GM19395 (cell line): ENCODE data around the gene MBTPS2.
"Not testable (repeated sequence)": the region's sequence is repeated elsewhere in the genome, so short reads cannot be mapped to it uniquely, and the experiment has no call there.

Experiments
- ATAC-seq: cut with Tn5 transposase; IDR thresholded peaks from one replicate; pipeline ENCODE4 v1.9.1; 2021; ENCODE audit warnings: mild to moderate bottlenecking, moderate library complexity; ENCODE audit not compliant: unreplicated experiment

MBTPS2 gene

DNA sequence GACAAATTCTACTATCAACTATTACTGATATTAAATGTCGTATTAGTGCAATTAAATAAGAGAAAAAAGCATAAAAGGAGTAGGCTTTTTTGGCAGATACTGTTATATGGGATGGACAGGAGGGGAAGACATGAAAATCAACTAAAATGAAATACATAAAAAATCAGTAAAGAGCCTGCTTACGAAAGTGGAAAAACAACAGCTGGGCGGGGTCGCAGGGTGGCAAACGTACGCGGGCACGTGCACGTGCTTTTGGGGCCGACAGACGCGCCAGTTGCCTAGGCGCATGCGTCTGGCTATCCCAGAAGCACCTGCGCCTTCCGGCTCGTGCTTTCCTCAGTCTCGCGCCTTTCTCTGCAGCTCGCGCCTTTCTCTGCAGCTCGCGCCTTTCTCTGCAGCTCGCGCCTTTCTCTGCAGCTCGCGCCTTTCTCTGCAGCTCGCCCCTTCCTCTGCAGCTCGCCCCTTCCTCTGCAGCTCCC is 16.6 kb downstream of the MBTPS2 start, which contains the start of gene YY2:
Gene YY2 (plus strand): TSS at position 51 of the 479 bp plus-strand sequence. CDS start 498 bp downstream, outside the sequence.
- ATAC-seq: no peak

- ATAC-seq: no peak
Measured at GRCh38 chrX:21856504-21856903, 17.1 kb downstream of the MBTPS2 start.

GRCh38 chrX:21863241-21863640 is 23.8 kb downstream of the MBTPS2 start:
- no peak for ATAC-seq

DNA sequence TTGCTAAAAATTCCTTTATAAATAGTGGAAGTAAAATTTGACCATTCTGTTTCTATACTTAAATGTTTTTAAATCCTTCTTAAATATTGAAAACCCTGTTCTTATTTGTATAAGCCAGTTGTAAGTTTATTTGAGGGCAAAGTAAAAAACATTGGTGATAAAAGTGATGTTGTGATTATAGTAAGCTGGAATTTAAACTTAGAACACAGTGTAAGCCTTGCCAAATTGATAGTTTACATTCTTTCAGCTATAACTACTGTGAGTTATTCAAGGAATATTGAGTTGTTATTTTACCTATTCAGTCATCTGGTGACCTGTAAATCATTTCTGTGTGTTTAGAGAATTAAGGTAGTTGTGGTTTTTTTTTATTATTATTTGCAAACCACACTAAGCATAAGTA is 26.0 kb downstream of the MBTPS2 start:
- ATAC-seq: no peak

- no peak for ATAC-seq
Measured at GRCh38 chrX:21870494-21870893, 31.1 kb downstream of the MBTPS2 start.

DNA sequence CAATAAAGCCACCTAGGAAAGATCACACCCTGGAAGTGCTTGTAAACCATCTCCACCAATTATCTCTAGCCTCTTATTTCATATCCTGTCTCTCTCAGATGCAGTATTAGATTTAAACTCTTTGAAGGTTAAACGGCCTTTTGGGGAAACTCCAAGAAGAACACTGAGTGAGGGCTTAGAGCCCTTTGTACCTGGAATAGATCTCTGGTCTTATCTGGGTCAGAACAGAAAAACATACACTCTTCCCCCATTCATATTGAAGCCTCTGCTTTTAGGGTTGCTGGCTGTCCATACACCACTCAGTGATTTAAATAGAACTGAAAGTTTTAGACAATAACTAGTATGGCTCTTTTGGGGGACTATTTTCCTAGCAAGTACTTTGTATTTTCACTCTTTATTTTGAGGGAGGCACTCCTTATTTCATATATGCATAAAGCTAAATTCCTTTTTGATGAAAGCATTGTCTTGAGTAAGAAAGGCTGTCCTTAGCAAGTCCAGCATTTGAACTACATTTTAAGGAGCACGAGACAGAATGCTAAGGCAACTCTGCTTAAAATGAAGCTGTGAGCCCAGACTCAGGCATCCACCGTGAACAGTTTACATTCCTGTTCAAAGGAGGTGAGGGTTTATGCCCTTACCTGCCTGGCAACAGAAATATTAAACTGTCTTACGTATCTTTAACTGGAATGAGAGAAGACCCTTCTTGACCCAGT is 33.8 kb downstream of the MBTPS2 start:
- ATAC-seq: no peak

- ATAC-seq: not testable (repeated sequence)
Measured at GRCh38 chrX:21874182-21874581, 34.8 kb downstream of the MBTPS2 start.

GRCh38 chrX:21875013-21875412 is 35.6 kb downstream of the MBTPS2 start:
- no peak for ATAC-seq

- no peak for ATAC-seq
Measured at GRCh38 chrX:21881881-21882574, 42.6 kb downstream of the MBTPS2 start.

GRCh38 chrX:21883258-21883657 is 43.8 kb downstream of the MBTPS2 start:
- ATAC-seq: no peak

DNA sequence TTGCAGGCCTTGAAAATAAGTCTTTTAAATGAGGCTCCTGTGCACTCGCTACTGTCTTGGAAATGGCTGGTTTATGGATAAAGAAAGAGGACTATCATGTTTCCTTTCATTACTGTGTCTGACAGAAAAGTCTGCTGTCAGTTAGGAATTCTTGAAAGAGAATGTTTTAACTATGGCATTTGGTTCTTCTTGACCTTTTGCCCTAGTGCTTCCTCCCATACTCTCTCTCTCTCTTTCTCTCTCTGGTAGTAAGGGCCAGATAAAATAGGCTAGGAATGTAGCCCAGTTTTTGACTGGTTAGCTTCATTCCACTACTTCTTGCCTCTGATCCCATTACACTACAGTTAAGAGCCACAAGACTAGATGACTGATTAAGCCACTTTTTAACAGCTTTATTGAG is 46.2 kb downstream of the MBTPS2 start:
- ATAC-seq: no peak

- ATAC-seq: no peak
Measured at GRCh38 chrX:21905313-21905712, 65.9 kb downstream of the MBTPS2 start.

DNA sequence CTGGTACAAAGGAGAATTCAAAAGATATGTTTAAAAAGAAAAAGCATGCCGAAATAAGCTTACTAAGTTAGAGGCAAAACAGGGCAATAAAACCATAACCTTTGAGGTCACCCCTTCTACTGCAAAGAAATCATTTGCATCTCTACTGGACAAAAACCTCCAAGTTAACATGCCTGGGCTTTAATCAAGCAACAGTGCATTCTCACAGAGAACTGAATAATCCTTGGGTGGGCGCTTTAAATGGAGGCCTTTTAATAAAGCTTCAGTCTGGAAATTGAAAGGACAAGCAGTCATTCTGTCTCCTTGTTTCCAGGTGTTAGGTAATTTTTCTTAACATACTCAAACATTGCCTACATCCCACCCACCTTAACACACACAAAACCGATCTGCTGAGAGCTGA is 66.5 kb downstream of the MBTPS2 start:
- no peak for ATAC-seq

GRCh38 chrX:21907260-21907659 is 67.8 kb downstream of the MBTPS2 start:
- ATAC-seq: no peak

DNA sequence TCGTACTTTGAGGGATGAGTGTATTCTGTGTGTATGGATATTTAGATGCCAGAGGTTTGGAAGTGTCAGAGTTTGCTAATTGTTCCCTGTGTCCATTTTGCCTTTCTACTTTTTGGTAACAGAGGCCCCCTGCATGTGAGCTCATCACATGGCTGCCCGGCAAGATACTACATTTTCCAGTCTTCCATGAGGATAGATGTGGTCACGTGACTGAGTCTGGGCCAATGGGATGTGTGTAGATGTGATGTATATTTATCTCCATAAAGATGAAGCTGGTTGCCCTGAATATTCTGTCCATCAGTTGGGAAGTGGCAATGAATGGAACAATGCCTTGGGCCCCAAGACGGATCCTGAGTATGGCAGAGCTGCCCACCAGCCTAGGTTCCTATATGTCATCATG is 72.1 kb downstream of the MBTPS2 start:
- ATAC-seq: no peak

DNA sequence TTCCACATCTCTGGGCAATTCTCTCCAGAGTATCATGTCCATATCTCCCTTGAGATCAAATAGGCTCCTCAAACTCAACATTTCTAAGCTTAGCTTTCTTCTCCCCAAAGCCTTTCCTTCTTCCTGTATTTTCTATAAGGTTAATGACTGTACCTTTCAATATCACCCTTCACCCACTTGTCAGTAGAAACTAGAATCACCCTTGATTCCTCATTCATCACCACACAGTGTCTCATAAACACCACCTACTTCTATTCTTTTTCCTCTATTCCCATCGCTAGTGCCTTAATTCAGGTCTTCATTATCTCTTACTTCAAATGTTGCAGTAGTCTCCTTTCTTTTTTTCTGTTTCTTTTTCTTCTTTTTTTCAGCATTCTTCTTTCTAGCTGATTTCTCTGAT is 72.8 kb downstream of the MBTPS2 start:
- ATAC-seq: no peak

GRCh38 chrX:21912989-21913388 is 73.6 kb downstream of the MBTPS2 start:
- ATAC-seq: no peak

DNA sequence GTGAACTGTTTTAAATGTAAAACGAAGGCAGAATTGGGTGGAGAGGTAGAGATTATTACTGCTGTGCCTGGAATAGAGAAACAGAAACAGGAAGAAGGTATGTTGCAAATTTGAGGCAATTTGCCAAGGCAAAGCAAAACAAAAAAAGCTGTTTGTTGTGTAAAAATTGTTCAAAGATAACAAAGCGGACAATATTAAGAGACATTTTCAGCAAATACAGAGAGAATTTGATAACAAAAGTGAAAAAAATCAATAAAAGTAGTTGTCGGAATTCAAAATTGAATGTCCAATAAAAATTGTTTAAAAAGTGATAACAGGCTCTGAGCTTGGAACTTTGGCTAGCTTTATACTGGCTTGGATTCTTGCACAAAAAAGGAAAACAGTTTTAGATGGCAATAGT is 86.7 kb downstream of the MBTPS2 start:
- no peak for ATAC-seq

DNA sequence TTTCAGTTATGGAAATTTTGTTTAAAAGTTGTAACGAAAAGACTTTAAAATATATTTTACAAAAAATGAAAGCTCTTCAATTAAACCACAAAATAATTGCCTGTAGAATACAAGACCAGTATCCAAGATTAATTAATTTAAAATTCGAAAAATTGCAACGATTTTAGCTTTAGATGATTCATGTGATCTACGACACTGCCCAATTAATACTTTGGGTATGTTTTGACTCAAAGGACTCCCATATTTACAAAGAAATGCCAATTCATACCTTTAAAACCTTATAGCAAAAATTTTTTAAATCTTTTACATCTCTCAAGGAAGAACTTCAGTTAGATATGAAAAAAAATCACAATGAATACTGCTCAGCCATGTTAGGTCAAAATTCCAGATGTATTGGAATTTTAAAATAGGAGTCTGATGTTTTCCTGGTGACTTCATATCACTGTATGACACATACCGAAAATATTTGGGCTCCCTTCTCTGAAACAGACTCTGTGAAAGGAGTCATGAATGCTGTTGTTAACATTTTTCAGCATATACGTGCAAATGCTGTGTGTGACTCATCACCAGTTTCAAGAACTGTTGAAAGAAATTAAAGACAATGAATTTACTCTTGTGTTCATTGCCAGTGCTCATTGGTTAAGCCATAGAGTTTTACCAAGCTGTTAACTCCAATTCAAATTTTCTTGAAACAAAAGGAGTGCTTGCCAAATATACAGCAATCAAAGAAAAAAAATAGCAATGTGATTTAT is 87.3 kb downstream of the MBTPS2 start:
- ATAC-seq: peak; percentile 76

GRCh38 chrX:21929209-21929608 is 89.8 kb downstream of the MBTPS2 start:
- ATAC-seq: no peak

GRCh38 chrX:21930986-21931385 is 91.6 kb downstream of the MBTPS2 start:
- ATAC-seq: no peak
